ENCODE data around the gene GJC2.
"Not testable (repeated sequence)": the region's sequence is repeated elsewhere in the genome, so short reads cannot be mapped to it uniquely, and the experiment has no call there.

Gene GJC2

DNA sequence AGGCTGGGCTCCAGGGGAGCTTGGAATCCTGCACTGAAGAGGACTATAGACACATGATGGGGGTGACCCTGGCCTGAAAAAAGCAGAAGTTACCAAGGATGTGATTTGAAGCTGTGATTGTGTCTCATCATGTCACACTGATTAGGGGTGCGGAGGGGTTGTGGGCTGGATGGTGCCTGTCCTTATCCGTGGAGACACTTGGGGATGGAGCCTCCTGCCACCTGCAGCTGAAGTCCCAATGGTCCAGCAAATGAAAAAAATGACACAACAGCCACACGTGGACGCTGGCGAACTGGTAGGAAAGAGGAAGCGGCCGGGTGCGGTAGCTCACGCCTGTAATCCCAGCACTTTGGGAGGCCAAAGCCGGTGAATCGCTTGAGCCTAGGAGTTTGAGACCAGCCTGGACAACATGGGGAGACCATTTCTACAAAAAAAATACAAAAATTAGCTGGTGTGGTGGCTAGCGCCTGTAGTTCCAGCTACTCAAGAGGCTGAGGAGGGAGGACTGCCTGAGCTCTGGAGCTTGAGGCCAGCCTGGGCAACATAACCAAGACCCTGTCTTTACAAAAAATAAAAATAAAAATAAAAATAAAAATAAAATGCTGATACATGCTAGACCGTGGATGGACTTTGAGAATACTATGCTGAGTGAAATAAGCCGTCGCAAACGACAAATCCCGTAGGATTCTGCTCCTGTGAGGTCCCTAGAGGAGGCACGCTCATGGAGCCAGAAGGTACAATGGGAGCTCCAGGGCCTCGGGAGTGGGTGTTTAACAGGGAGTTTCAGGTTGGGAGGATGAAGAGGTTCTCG, 15.0 kb downstream of the GJC2 start:
- DNase-seq = peak in 4 of 10 donors; percentile 27 to 71 (median 54)
- intact Hi-C loops (cut with DNase I) = loop anchor here (5.0 to 10.0 kb wide), 2 partner anchors 82 to 210 kb away; partner anchors contain the start of gene ARF1

DNA sequence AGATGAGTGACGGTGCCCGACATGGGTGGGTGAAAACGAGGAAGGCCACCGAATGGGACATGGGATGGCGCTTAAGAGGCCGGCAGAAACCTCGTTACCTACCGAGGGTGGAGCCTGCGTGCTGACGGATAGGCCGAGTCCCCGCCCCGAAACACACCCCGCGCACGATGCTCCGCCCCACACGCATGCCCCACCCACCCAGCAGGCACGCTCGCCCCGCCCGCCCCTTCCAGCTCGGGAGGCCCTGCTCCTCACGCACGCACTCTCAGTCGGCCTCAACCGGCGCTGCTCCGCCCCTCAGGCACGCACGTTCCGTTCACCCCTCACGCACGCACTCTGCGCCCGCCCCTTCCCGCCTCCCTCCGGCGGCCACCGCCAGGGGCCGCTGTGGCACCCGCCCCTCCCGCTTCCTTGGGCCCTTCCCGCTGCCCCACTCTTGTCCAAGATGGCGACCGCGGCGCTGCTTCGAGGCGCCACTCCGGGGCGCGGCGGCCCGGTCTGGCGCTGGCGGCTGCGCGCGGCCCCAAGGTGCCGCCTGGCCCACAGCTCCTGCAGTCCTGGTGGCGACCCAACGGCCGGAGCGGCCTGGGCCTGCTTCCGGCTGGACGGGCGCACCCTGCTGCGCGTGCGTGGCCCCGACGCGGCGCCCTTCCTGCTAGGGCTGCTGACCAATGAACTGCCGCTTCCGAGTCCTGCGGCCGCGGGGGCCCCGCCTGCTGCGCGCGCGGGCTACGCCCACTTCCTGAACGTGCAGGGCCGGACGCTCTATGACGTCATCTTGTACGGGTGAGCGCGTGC, 15.8 kb downstream of the GJC2 start, which contains the start of gene IBA57:
Gene IBA57 (plus strand): TSS at position 433 of the 798 bp plus-strand sequence. CDS start 13 bp downstream, at position 446.
- intact Hi-C loops (cut with DNase I) = loop anchor here (1.0 to 10.0 kb wide), 5 partner anchors 25 to 209 kb away; partner anchors contain the start of genes ARF1, GUK1 and MRPL55
- peak; percentile 98 to 100 (median 100) for DNase-seq

DNA sequence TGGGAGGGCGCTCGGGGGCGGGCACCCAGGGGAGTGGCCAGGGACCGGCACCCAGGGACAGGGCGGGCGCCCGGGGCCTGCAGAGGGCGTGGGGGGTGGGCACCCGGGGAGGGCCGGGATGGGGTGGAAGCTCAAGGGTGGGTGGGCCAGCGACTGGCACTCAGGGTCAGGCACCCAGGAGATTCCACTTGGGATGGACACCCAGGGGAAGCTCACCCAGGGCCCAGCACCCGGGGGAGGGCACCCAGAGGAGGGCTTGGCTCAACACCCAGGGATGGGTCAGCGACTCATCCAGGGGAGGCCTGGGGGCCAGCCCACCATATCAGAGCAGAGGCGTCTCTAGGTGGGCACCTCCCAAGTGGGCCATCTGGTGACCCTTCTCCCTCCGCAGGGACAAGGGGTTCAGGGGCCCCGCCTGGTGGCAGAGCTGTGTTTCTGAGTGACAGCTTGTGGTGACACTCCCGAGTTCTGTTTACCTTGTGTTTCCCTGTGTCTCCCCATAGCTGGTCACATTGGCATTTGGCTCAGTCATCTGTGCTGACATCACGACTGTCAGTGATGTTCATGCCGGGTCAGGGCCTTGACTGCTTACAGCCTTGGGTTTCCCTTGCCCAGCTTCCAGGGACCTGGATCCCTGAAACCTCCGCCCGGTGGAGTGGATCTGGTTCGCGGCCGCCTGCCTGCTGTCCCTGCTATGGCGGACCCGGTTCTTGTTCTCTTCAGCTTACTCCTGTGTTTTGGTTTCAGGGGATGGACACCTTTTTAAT, 16.6 kb downstream of the GJC2 start:
- peak in 7 of 10 donors; percentile 35 to 94 (median 84) for DNase-seq
- intact Hi-C loops (cut with DNase I) = loop anchor here (1.0 to 10.0 kb wide), 5 partner anchors 26 to 208 kb away; partner anchors contain the start of genes ARF1, GUK1 and MRPL55

DNA sequence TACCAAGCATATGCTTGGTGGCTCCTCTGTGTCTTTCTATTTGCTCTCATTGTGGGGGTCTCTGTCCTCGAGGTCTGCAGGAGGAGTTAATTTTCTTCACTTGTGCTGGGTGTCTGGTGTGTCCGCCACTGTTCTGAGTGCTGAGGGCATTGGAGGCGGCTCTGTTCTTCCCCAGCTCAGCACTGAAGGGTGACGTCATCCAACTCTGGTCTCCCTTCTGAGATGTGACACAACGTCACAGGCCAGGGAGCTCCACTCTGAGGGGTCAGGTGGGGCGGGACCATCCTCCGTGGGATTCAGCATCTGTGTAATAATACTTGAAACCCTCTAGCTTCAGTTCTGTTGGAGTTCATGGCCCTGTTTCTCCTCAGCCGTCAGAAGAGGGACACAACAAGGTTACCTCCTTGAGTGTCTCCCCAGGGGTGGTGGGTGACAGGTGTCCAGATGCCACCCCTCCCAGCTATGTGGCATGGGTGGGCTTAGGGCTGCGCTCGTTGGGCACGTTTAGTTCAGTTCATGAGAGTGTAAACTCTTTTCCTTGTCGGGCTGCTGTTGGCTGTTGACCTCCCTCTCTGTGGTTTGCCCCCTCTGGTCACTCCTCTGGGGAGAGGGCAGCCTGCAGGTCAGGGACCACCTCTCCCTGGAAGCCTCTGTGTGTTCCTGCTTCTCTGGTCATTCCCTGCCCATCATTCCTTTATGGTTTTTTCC, 19.0 kb downstream of the GJC2 start:
- intact Hi-C loops (cut with DNase I) = loop anchor here (5.0 to 10.0 kb wide), 2 partner anchors 86 to 206 kb away; partner anchors contain the start of gene ARF1
- peak in 3 of 10 donors; percentile 10 to 59 (median 29) for DNase-seq

DNA sequence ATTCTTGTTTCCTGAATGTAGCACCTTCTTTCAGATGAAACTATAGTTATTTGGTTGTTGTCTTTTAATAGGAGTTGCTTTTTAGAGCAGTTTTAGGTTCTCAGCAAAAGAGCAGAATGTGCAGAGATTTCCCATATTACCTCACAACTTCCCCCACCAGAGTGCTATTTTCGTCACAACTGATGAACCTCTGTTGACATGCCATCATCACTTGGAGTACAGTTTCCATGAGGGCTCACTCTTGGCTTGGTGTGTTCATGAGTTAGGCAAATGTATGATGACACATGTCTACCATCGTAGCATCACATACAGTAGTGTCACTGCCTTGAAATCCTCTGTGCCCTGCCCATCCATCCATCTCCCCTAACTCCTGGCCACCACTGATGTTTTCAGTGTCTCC, 19.6 kb downstream of the GJC2 start:
- intact Hi-C loops (cut with DNase I) = loop anchor here (5.0 to 10.0 kb wide), 2 partner anchors 87 to 205 kb away; partner anchors contain the start of gene ARF1

DNA sequence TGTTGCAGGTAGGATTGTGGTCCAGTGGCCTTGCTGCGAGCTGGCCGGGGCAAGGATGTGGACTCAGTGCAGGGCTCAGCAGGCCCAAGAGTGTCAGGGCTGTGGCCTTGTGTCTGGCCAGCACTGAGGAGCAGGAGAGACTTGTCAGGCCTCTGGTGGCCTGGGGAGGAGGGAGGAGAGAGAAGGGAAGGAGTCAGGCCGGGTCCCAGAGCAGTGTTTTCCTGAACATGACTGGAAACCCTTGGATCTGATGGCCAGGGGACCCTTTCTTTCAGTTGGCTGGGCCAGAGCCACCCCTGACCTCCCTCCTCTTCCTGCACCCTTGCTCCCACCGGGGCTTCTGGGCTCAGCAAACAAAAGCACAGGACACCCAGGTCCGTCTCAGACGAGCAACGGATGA, 20.9 kb downstream of the GJC2 start:
- DNase-seq = peak in 3 of 10 donors; percentile 24 to 50 (median 41)
- intact Hi-C loops (cut with DNase I) = no loop called here

More for the DNA sequence above, 19.6 kb downstream of the GJC2 start:
- no peak for DNase-seq

DNA sequence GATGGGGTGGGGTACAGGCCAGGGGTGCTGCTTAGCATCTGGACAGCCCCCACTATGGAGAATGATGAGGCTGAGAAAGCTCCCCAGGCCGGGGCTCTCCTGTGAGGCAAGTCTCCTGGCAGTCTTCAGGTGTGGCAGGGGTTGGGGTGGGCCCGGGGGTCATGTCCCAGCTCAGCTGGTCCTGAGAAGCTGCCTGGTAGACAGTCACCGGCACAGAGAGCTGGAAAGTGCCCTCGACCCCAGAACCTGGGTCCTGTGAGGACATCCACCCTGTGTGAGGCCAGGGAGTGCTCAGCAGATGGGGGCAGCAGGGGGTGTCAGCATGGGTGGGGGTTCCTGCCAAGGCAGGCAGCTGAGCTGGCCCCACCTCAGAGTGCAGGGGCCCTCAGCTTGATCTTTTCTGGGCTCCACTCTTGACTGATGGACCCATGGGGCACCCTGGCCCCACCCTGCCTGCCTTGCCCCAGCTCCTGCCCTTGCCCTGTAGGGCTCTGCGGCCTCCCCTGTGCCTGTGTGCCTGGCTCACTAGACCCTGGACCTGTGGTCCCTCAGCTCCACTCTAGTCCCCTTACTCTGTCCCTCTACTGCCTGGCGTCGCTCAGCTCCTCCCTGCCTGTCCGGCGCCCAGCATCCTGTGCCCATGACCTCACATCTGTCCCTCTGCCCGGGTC, 21.6 kb downstream of the GJC2 start:
- intact Hi-C loops (cut with DNase I) = no loop called here
- peak in 2 of 10 donors; percentile 73 to 77 for DNase-seq

DNA sequence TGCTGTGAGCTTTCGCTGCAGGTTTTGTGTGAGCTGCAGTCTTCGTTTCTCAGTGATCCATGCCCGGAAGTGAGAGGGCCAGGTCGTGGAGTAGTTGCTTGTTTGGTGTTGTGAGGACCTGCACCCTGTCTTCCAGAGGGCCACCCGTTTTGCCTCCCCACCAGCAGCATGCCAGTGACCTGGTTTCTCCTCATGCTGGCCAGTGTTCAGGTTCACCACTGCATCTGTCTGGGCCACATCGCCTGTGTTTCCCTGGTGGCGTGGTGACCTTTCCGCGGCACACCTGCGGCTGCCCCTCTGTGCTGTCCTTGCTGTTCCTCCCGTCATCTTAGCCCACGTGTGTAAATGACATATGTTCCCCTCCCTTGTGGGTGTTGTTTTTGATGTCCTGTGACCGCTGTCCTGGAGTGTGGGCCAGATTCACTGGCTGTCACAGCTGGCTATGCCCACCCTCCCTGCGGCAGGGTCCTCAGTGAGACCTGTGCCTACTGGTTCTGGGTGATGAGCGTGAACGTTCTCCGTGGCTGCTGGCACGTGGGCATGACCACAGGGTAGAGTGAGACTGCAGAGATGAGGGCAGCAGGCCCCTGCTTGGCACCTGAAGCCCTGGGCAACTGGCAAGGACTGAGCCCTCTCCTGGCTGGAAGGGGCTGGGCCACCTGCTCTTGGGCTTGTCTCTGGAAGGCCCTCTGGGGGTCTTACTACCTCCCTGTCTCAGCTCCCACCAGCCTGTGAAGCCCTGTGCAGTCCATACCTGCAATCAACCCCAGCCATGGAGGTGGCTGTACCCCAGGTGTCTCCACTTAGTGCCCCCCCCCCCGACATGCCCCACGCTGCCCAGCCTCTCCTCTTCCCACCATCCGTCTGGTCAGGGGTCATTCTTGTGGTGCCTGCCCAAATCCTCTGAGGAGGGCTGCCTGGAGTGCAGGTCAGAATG, 23.1 kb downstream of the GJC2 start:
- DNase-seq = peak in 2 of 10 donors; percentile 65 to 66
- intact Hi-C loops (cut with DNase I) = no loop called here

DNA sequence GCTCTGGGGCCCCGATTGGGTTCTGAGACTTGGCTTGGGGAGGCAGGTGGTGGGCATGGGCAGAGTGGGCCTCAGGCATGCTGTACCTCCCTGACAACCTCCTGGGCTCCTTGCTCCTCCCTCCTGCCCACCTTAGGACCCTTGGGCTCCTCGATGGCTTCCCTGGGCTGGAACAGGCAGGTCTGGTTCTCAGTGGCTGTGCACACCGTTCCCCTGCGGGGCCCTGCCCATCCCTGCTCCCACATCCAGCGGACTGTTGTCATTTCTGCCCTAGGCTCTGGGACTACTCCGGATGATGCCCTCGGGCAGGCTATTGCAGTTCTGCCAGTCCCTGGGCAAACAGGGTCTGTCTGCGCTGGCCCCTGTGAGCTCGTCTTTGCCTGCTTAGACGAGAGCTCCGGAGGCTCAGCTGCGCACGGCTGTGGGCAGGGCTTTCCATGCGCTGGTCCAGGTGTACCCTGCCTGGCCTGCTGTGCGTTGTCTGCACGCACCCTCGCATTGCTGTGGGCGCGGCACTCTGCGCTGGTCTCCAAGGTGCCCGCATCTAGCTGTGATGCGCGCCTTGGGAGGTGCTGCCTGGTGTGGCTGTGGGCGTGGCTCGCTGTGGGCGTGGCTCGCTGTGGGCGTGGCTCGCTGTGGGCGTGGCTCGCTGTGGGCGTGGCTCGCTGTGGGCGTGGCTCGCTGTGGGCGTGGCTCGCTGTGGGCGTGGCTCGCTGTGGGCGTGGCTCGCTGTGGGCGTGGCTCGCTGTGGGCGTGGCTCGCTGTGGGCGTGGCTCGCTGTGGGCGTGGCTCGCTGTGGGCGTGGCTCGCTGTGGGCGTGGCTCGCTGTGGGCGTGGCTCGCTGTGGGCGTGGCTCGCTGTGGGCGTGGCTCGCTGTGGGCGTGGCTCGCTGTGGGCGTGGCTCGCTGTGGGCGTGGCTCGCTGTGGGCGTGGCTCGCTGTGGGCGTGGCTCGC, 24.1 kb downstream of the GJC2 start:
- DNase-seq = peak in 2 of 10 donors; percentile 75 to 79
- intact Hi-C loops (cut with DNase I) = not testable (repeated sequence)

DNA sequence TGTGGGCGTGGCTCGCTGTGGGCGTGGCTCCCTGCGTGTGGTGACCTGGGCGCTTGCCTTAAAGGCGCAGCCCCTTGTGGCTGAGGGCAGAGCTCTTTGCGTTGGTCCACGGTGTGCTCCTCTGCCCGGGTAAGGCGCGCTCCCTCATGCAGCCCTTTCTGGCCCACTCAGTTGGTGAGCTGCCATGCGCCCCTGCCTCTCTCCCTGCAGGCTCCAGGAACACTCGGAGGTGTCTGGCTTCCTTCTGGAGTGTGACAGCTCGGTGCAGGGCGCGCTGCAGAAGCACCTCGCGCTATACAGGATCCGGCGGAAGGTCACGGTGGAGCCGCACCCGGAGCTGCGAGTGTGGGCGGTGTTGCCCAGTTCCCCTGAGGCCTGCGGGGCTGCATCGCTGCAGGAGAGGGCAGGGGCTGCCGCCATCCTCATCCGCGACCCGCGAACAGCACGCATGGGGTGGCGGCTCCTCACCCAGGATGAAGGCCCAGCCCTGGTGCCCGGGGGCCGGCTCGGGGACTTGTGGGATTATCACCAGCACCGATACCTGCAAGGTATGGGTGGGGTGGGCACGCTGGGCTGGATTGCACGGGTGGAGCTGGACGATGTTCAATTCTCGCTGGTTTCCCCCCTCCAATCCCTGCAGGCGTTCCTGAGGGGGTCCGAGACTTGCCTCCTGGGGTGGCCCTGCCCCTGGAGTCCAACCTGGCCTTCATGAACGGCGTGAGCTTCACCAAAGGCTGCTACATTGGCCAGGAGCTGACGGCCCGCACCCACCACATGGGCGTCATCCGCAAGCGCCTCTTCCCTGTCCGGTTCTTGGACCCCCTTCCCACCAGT, 25.0 kb downstream of the GJC2 start:
- intact Hi-C loops (cut with DNase I) = no loop called here
- peak in 2 of 10 donors; percentile 79 to 85 for DNase-seq

DNA sequence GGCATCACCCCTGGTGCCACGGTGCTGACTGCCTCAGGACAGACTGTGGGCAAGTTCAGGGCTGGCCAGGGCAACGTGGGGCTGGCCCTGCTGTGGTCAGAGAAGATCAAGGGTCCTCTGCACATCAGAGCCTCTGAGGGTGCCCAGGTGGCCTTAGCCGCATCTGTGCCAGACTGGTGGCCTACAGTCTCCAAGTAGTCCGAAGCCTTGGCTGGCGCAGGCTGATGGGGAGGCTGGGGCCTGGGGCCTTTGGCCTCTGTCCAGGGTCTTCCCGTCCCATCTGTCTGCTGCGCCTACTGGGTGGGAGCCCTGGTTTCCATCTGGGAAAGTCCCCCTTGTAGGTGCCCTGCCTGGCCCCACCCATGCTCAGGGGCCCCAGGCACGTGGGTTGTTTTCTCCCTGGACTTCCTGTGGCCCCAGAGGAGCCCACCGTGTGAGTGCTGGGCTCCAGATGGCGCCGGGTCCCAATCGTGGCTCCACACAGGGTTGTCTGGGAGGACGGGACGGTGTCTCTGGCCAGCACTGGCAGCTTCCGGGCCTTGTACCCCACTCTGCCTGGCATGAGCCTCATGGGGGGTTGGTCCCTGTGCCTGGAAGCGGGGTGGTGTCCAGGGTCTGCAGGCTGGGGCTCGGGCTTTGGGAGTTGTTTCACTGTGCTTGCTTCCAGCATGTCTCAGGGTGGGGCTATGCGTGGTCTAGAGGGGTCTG, 25.7 kb downstream of the GJC2 start:
- DNase-seq = peak in 2 of 10 donors; percentile 51 to 60
- intact Hi-C loops (cut with DNase I) = no loop called here

DNA sequence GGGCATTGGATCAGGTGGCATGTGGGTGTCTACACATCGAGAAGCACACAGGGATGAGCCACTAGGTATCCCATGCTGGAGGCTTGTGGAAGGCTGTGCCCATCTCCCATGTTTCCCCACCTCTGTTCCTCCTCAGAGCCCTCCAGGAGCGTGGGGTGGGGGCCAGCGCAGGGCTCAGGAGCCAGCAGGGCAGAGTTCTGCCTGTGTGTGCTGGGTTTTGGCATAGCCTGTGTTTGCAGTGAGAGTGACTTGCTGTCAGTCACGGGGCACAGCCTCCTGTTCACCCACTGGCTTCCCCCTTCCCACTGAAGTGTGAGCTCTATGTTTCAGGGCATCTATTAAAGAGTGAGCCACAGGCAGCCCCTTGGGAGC, 26.3 kb downstream of the GJC2 start:
- DNase-seq = peak in 1 of 10 donors; percentile 53
- intact Hi-C loops (cut with DNase I) = no loop called here

DNA sequence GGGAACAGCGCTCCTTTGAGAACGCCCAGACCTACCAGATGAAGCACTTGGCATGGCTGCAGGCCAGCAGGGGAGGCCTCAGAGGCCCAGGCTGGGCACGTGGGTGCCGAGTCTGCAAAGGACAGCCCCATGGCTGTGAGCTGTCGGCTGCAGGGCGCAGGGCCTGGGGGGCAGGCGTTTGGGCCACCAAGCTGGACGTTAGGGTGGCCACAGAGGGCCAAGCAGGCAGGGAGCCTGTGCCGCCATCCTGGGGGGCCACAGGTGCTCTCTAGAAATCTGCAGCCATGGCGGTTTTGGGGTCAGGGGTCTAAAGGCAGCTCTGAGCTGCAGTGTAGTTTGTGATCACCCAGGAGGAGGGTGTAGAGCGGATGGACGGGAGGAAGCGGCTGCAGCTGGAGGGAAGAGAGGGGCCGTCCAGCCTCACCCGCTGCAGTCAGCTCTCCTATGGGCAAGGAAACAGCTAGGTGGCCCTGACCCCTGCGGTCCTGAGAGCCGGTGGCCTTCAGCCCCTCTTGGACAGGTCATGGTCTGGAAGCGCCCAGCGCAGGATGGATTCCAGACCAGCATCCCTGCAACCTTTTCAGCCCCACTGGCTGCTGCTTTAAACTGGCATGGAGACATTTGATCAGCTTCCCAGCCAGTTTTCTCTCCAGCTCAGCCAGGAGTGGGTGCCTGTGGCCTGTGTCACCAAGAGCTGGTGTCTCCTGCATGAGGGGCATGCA, 26.9 kb downstream of the GJC2 start:
- intact Hi-C loops (cut with DNase I) = no loop called here
- peak in 1 of 10 donors; percentile 90 for DNase-seq

DNA sequence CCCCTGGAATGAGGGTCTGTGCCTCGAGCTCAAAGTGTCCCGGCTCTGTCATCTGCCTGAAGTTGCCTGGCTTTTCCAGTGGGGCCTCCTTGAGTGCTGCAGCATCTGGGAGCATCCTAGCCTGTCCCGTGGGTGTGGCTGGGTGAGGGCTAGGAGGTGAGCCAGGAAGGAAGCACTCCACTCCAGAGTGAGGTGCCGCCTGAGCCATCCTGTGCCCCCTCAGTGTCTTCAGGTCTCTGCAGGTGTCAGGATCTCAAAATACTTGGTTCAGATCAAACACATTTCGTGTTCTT, 27.4 kb downstream of the GJC2 start:
- DNase-seq = peak in 1 of 10 donors; percentile 67
- intact Hi-C loops (cut with DNase I) = no loop called here
